K562 (cell line): ENCODE results near the gene RNF31.

ENCODE experiments used
- SAFB ChIP-seq: fragments of 200-400 bp; formaldehyde crosslinking; IDR thresholded peaks from 2 replicates; pipeline ENCODE4 v1.6.1; 2017; ENCODE audit warnings: low read depth, low read length, borderline replicate concordance
- TF ChIP-seq, protein P1 (sequence below): sonication (generic); formaldehyde crosslinking; IDR thresholded peaks from 2 replicates; pipeline ENCODE4 v1.4.0; 2020; ENCODE audit warnings: mild to moderate bottlenecking, missing genetic modification reagents

DNA sequence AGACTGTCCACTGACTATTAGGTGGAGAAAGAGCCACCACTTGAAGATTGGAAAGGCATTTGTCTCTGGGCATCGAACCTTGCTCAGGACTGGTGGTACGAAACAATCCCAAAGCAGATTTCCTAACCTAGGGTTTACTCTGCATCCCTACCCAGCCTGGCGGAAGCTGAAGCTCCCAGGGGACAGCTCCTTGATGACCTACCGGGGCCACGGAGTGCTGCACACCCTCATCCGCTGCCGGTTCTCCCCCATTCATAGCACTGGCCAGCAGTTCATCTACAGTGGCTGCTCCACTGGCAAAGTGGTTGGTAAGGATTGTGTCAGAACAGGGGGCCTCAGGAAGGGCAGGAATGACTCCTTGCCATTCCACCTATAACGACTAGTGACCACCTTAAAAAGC, 26.1 kb upstream of the RNF31 start:
- TF ChIP-seq SAFB: no peak
- TF ChIP-seq, protein P1, sequence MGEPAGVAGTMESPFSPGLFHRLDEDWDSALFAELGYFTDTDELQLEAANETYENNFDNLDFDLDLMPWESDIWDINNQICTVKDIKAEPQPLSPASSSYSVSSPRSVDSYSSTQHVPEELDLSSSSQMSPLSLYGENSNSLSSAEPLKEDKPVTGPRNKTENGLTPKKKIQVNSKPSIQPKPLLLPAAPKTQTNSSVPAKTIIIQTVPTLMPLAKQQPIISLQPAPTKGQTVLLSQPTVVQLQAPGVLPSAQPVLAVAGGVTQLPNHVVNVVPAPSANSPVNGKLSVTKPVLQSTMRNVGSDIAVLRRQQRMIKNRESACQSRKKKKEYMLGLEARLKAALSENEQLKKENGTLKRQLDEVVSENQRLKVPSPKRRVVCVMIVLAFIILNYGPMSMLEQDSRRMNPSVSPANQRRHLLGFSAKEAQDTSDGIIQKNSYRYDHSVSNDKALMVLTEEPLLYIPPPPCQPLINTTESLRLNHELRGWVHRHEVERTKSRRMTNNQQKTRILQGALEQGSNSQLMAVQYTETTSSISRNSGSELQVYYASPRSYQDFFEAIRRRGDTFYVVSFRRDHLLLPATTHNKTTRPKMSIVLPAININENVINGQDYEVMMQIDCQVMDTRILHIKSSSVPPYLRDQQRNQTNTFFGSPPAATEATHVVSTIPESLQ (CRISPR knock-in tag): no peak
